Endometrial microvascular endothelial cells (primary cell): ENCODE data around the gene PEX26. TPM values are rescaled to one million over a fixed set of nuclear protein-coding genes. Genes with fewer than 3 reads are reported as not detected.
"Not testable (repeated sequence)": the region's sequence is repeated elsewhere in the genome, so short reads cannot be mapped to it uniquely, and the experiment has no call there.

Experiments
- in situ Hi-C: cut with HindIII; loops from 2 replicates; pipeline ENCODE4 v1.10.0; 2017; ENCODE audit warnings: low sequenced_read_pairs, low pct_unique_long_range_greater_than_20kb; ENCODE audit errors: inconsistent ontology term
- total RNA-seq: library from RNA; depleted of rRNA; stranded (reverse); fragments of >200 nt; gene quantifications from one replicate; pipeline ENCODE4 v1.2.3, GENCODE V29; 2015; ENCODE audit errors: inconsistent ontology term

Gene PEX26
- total RNA-seq, 1 donor from 2014 or later = 25.6 TPM

GRCh38 chr22:18068381-18068988 is 9.3 kb upstream of the PEX26 start:
- in situ Hi-C loops = no loop called here

DNA sequence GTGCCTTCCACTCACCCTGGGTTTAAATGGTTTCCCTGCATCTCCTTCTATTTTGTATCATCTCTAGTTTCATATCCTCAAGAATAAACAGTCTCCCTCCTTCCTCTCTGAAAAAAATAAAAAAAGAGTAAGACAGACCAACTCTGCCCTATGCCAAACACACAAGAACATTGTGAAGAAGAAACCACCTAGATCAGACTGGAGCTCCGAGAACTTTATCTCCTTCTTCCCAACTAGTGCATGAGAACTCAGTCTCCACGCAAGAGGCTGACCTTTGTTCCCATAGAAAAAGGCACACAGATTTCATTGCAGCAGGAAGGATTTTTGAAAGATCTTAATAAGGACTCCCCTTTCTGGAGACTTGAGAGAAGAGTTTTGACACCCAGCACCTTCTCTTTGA is 8.7 kb upstream of the PEX26 start:
- in situ Hi-C loops = no loop called here

DNA sequence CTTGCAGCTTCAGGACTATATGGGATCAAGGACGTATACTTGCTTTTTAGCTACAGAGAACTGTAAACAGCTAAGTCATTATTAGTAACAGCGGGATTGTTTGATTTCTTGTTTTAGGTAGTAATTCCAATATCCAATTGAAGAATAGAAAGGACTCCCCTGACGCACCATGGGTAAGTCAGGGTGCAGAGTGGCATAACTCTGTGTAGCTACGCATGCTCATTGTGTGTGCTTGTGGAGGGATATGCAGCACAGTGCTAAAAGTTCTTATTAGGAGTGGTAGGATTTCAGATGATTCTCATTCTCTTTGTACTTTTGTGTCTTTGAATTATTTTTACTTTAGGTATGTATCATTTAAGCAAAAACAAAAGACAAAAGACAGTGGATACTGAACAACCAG is 7.7 kb upstream of the PEX26 start:
- in situ Hi-C loops = no loop called here

- in situ Hi-C loops = no loop called here
Observed at GRCh38 chr22:18070556-18071306, 7.1 kb upstream of the PEX26 start.

GRCh38 chr22:18071307-18071967 is 6.4 kb upstream of the PEX26 start:
- in situ Hi-C loops = not testable (repeated sequence)

GRCh38 chr22:18071968-18072310 is 5.9 kb upstream of the PEX26 start:
- in situ Hi-C loops = no loop called here

- in situ Hi-C loops = no loop called here
Observed at GRCh38 chr22:18073467-18073866, 4.3 kb upstream of the PEX26 start.

- in situ Hi-C loops = not testable (repeated sequence)
Observed at GRCh38 chr22:18073927-18074326, 3.9 kb upstream of the PEX26 start.

GRCh38 chr22:18075101-18075719 is 2.6 kb upstream of the PEX26 start:
- in situ Hi-C loops = no loop called here

DNA sequence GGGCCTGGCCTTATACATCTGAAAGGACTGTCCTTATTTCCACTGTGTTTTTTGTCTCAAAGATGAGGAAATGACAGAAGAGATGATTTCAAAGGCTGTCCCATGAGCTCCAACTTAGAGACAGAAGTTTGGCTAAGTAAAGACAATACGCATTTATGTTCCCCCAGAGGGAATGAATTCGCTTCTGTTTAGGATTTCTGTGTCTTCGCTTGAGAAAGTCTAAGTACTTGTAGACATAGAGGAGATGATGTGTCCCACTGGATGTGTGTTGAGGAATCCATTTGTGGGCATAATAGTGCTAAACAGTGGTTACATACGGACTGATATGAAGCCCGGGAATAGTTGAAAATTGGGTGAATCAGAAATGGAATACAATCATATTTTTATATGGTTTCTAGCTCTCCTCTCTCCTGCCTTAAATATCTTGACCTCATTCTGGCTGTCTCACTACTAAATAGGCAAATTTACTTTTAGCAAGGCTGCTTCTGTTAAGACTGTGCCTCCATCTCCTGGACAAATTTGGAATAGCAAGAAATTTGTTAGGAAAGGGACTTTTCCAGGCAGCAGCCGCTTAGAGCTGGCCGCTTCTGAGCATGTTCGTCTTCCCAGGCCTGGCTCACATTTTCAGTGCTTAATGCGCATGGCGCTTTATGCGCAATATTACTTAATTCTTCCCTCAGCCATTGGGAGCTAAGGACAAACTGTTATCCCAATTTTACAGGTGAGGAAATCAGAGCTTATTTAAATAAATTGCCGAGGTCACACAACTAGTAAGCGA is 1.9 kb upstream of the PEX26 start:
- in situ Hi-C loops = no loop called here

GRCh38 chr22:18077087-18077638 is 627 bp upstream of the PEX26 start:
- in situ Hi-C loops = no loop called here

DNA sequence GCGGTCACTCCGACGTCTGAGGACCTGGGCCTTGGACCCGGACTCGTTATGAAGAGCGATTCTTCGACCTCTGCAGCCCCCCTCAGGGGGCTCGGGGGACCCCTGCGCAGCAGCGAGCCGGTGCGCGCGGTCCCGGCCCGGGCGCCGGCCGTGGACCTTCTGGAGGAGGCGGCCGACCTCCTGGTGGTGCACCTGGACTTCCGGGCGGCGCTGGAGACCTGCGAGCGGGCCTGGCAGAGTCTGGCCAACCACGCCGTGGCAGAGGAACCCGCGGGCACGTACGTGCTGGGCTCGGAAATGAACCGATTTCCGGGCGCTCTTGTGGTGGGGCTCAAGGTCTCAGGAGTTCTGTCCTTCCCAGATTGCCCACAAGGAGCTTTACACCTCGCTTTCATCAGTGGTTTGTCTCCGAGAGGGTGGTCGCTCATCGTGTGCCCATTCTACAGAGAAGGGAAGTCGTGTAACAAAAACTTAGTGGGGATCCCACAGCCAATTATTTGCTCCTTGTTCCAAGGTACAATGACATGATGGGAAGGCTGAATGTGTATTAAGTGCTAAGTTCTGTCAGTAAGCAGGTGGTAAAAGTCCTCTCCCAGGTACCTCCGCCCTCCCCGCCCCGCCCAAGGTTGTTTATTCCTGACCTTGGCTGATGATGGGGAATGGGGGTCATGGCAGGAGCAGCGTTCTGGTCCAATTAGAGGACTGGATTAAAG is 695 bp downstream of the PEX26 start:
- in situ Hi-C loops = no loop called here

GRCh38 chr22:18079706-18080233 is 2.0 kb downstream of the PEX26 start:
- in situ Hi-C loops = no loop called here

- in situ Hi-C loops = no loop called here
Observed at GRCh38 chr22:18081416-18081815, 3.6 kb downstream of the PEX26 start.

DNA sequence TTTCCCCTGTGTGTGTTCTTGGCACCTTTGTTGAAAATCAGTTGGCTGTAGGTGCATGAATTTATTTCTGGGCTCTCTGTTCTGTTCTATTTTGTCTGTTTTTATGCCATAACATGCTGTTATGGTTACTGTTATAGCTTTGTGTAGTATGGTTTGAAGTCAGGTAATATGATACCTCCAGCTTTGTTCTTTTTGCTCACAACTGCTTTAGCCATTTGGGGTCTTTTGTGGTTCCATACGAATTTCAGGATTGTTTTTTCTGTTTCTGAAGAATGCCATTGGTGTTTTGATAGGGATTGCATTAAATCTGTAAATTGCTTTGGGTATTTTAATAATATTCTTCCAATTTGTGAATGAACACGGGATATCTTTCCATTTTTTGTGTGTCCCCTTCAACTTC is 4.7 kb downstream of the PEX26 start:
- in situ Hi-C loops = no loop called here

DNA sequence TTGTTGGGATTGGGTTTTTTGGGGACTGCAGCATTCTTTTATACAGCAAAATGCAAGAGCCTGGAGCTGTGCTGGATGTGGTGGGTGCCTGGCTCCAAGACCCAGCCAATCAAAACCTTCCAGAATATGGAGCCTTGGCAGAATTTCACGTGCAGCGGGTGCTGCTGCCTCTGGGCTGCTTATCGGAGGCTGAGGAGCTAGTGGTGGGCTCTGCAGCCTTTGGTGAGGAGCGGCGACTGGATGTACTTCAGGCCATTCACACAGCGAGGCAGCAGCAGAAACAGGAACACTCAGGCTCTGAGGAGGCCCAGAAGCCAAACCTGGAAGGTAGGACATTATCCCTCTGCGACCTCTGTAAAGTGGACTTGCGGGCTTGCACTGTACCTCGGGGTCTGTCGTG is 5.6 kb downstream of the PEX26 start:
- in situ Hi-C loops = no loop called here

- in situ Hi-C loops = no loop called here
Observed at GRCh38 chr22:18085188-18085587, 7.4 kb downstream of the PEX26 start.

DNA sequence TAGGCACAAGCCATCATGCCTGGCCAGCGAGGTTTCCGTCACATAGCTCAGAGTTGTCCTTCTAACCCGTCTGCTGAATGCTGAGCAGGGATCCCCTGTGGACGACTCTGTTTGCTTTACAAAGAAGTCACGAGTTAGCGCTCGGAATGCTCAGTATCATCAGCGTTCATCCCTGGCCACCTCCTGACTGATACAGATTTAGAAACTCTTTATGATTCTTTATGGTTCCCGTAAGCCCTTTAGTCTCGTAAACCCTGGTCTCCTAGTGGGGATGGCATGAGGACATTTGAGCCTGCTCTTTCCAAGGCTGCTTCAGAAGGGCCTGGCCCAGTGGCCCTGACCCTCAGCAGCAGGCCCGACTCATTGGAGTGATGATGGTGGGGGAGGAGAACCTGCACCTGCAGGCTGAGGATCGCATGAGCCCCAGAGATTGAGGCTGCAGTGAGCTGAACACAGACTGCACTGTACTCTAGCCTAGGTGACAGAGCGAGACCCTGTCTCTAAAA is 9.6 kb downstream of the PEX26 start:
- in situ Hi-C loops = no loop called here
